MM.1S (cell line): ENCODE measurements around the gene GMPPA.

Source experiments
- CTCF ChIP-seq: fragments of 300-600 bp; sonication (generic); IDR thresholded peaks from 2 replicates; pipeline ENCODE4 v1.5.1; 2016; ENCODE audit warnings: antibody characterized with exemption, low read length, mixed read lengths
- EZH2phosphoT487 ChIP-seq: fragments of 300-600 bp; sonication (generic); IDR thresholded peaks from 2 replicates; pipeline ENCODE4 v1.6.1; 2018; ENCODE audit warnings: antibody characterized with exemption, low read length

- no peak for TF ChIP-seq EZH2phosphoT487
- no peak for TF ChIP-seq CTCF
Measured at GRCh38 chr2:219527472-219527871, 28.8 kb downstream of the GMPPA start.
